GM21367 (cell line): ENCODE measurements around the gene ALMS1.
"Not testable (repeated sequence)": the region's sequence is repeated elsewhere in the genome, so short reads cannot be mapped to it uniquely, and the experiment has no call there.

Experiments
- ATAC-seq: cut with Tn5 transposase; IDR thresholded peaks from one replicate; pipeline ENCODE4 v1.9.1; 2021; ENCODE audit not compliant: unreplicated experiment

ALMS1 gene

GRCh38 chr2:73386894-73387636 is 1.4 kb downstream of the ALMS1 start:
- ATAC-seq: no peak

GRCh38 chr2:73402386-73403103 is 16.9 kb downstream of the ALMS1 start:
- ATAC-seq: no peak

GRCh38 chr2:73403237-73403636 is 17.6 kb downstream of the ALMS1 start:
- ATAC-seq: no peak

- no peak for ATAC-seq
Observed at GRCh38 chr2:73404409-73404808, 18.8 kb downstream of the ALMS1 start.

GRCh38 chr2:73406996-73407395 is 21.4 kb downstream of the ALMS1 start:
- no peak for ATAC-seq

GRCh38 chr2:73408198-73408597 is 22.6 kb downstream of the ALMS1 start:
- ATAC-seq: peak; percentile 73

GRCh38 chr2:73414696-73415095 is 29.1 kb downstream of the ALMS1 start:
- ATAC-seq: no peak

- ATAC-seq: no peak
Observed at GRCh38 chr2:73415906-73416305, 30.3 kb downstream of the ALMS1 start.

GRCh38 chr2:73418343-73418742 is 32.7 kb downstream of the ALMS1 start:
- ATAC-seq: no peak

GRCh38 chr2:73423913-73424312 is 38.3 kb downstream of the ALMS1 start:
- no peak for ATAC-seq

GRCh38 chr2:73426176-73426575 is 40.5 kb downstream of the ALMS1 start:
- ATAC-seq: no peak

- no peak for ATAC-seq
Observed at GRCh38 chr2:73436019-73436418, 50.4 kb downstream of the ALMS1 start.

GRCh38 chr2:73444202-73444601 is 58.6 kb downstream of the ALMS1 start:
- no peak for ATAC-seq

GRCh38 chr2:73448856-73449255 is 63.2 kb downstream of the ALMS1 start:
- ATAC-seq: no peak

GRCh38 chr2:73449404-73449803 is 63.8 kb downstream of the ALMS1 start:
- ATAC-seq: no peak

GRCh38 chr2:73451263-73451972 is 65.8 kb downstream of the ALMS1 start:
- peak; percentile 96 for ATAC-seq

GRCh38 chr2:73457982-73458381 is 72.3 kb downstream of the ALMS1 start:
- ATAC-seq: no peak

GRCh38 chr2:73462388-73462787 is 76.8 kb downstream of the ALMS1 start:
- not testable (repeated sequence) for ATAC-seq

- ATAC-seq: no peak
Observed at GRCh38 chr2:73468376-73468775, 82.7 kb downstream of the ALMS1 start.

GRCh38 chr2:73483874-73484273 is 98.2 kb downstream of the ALMS1 start:
- ATAC-seq: not testable (repeated sequence)

- no peak for ATAC-seq
Observed at GRCh38 chr2:73487112-73487657, 101.5 kb downstream of the ALMS1 start.

GRCh38 chr2:73488079-73488478 is 102.4 kb downstream of the ALMS1 start:
- no peak for ATAC-seq
